HG03060 (cell line): ENCODE measurements around the gene C9orf43.
"Not testable (repeated sequence)": the region's sequence is repeated elsewhere in the genome, so short reads cannot be mapped to it uniquely, and the experiment has no call there.

ENCODE experiments used
- ATAC-seq: cut with Tn5 transposase; IDR thresholded peaks from one replicate; pipeline ENCODE4 v1.9.1; 2021; ENCODE audit warnings: low read depth, moderate number of reproducible peaks; ENCODE audit not compliant: unreplicated experiment

Gene C9orf43

DNA sequence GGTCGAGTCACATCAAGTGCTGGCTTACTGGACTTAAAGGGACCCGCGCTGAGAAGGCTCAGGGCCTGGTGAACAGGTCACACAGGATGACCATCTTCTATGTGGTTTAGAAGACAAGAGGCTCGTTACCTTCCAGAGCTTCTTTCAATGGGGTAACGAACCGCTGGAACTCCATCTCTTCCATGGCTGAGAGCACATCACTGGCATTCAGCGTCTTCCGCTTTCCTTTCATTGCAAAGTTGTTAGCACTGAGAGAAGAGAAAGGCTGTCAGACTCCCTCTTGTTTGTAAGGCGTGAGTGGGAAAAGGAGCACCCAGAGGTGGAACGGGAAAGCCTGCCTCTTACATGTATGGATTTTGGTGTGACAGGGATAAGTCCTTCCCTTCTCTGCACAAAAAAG is 1.1 kb upstream of the C9orf43 start:
- ATAC-seq, result no peak

DNA sequence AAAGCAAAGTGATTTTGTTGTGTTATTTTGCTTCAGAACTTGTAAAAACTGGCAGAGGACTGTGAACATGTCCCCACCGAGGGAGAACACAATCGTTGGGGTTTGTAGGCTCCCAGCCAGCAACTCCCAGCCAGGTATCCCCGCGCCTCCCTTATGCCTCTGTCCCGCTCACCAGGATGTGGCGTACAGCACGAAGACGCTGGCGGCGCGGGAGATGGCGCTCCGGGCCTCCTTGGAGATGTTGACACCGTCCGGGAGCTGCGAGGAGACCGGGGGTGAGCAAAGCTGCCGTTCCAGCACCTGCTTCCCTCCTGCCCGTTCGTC is 702 bp upstream of the C9orf43 start:
- no peak for ATAC-seq

DNA sequence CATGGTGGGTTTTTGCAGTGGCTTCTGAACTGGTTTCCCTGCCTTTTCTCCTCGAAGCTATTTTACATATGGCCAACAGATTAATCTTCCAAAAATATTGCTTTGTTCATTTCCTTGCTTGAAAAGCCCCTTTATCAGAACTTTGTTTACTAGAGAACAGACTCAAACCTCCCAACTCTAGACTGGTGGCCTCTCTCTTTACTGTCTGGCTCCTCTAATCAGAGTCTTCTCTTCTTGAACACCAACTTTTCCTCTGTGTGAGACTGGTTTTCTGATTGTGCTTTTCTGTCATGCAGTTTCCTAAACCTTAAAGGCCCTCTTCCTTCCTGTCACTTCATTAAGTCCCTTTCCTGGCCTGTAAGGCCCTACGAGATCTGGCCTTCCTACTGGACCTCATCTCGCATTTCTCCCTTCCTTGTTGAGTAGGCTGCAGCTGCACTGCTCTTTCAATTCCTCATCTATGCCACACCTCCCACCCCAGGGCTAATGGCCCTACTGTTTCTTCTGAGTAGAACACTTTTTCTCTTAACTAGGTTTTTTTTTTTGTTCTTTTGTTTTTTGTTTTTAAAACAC is 5.7 kb downstream of the C9orf43 start:
- ATAC-seq, result peak; percentile 61

DNA sequence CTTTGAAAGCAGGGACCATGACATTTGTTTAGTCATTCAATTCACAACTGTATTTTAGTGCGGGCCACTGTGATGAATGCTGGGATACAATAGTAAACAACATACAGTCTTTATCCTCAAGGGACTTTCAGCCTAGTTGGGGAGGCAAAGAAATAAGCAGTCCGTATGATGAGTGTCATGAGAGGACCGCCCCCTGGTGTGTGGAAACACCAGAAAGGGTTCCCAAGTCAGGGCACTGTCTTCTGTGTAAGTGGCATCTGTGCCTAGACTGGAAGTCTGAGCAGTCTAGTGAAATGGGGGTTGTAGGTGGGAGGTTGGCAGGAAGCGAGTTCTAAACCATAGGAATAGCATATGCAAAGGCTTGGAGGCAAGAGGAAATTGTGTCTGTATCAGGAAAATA is 6.8 kb downstream of the C9orf43 start:
- ATAC-seq, result no peak

DNA sequence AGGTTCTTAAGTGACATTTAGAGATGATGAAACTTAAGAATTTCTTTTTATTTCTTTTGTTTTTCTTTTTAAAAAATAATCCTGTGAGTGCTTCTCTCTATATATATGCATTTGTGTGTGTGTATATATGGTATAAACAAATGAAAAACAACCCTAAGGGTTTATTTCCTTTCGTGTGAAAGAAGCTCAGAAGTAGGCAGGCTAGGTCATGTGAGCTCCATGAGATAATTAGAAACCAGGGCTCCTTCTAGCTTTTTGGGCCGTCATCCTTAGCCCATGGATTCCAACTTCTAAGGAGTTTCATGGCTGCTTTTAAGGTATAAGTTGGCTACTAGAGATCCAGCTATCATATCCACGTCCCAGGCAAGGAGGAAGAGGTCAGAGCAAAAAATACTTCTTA is 11.2 kb downstream of the C9orf43 start:
- ATAC-seq, result no peak

DNA sequence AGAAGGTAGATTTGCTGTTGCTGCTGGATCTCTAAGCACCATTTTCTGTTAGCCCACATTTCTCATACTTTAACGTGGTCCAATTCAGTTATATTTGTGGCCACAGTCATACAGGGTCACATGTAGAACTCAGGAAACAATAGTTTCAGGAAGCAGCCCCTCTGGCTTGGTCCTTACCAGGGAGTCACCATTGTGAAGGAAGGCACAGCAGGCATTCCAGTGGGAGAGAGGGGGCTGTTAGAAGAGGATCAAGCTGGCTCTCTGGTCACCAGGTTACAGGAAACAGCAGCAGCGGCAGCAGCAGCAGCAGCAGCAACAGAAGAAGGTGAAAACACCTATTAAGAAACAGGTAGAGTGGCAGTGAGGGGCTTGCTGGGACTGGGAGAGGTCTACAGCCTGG is 14.5 kb downstream of the C9orf43 start:
- ATAC-seq, result no peak

DNA sequence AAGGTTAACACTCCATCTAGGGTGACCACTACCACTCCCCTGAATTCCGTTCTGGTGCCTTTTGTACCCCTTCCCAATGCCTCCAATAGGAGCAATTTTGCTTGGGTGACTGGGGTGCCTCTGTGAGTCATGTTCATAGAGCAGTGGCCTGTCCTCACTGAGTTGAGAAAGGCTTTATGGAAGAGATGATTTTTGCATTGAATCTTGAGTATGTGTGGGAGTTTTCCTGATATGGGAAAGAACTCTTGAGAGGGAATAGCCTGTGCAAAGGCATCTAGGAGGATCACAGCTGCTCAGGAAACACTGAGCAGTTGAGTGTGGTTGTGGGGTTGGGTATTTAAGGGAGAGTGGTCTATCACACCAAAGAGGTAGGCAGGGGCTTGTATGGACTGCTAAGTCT is 16.2 kb downstream of the C9orf43 start:
- no peak for ATAC-seq

DNA sequence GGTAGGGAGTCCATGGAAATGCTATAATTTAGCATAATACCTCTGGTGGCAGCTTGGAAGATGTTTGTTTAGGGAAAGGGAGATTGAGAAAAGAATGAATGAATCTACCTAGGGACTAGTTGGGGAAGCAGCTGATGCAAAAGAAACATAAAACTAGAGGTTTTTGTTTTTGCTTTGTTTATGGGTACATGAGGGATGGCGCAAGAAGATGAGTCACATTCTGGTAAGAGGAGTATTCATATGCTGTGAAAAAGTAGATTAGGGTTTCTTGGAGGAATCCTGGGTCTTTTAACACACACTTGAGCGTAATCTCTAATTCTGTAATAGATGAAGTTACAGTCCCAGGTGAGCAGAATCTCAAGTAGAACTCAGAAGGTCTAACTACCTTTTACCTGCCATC is 17.1 kb downstream of the C9orf43 start:
- no peak for ATAC-seq

DNA sequence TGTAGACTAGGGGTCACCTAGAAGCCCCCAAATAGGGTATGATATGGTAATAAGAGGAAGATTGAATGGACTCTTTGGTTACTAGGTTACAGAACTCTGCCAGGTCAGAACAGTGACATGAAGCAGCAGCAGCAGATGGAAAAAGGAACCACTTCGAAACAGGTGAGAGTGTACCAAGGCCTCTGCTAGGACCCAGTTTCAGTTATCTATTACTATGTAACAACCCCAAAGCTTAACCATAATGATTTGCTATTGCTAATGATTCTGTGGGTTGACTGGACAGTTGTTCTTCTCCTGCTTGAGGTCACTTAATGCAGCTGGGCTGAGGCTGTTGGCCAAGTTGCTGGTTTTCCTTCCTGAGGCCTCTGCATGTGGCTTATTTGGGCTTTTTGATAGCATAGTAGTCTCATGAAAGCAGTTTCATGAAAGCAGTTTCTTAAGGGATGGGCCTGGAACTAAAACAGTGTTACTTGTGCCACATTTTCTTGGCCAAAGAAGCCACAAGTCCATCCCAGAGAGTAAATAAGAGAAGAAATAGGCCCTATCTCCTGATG is 17.6 kb downstream of the C9orf43 start:
- ATAC-seq, result no peak

DNA sequence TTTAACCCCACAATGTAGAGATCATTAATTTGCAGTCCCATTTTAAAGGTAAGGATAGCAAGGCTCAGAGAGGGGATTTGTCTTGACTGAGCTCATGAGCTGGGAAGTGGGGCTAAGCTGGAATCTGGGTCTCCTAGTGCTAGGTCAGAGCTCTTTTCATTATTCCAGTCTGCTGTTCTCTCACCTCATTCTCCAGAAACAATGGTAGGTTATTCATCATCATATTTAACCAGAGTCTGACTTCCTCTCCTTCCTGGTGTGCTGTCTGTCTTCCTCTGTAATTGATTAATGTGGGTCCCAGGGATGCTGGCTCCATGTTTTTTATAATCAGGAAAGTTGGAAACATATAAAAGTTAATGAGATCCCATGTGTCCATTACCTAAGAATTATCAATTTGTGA is 20.6 kb downstream of the C9orf43 start:
- ATAC-seq, result no peak

DNA sequence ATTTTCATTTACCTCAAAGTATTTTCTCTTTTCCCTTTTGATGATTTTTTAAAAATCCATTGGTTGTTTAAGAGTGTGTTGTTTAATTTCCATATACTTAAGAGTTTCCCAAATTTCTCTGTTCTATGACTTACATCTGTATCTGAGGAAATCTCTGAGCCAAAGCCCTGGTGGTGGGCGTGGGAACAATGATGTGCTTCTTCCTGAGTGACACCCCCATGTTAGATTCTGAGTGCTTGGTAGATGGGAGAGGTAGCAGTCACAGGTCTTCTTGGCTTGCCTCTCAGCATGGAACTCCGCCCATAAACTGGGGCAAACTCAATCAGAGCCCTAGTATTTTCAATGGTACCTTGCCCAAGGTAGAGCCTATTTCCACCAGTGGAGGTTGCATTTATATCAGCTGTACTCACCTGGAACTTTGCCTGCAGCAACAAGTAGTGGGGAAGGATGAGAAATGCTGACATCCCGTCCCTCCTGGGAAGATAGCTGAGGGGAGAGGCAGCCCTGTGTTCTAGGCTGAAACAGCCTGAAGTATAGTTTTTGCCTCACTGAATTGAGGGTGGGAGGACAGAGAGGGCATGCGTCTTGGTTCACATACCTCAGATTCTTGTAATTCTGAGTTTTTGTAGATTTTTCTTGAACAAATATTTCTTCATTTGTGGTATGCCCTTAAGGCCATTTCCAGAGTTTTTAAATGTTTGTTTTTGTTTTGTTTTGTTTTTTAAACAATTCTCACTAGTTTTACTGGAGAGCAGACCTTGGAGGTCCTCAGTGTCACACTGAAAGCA is 26.4 kb downstream of the C9orf43 start:
- no peak for ATAC-seq

DNA sequence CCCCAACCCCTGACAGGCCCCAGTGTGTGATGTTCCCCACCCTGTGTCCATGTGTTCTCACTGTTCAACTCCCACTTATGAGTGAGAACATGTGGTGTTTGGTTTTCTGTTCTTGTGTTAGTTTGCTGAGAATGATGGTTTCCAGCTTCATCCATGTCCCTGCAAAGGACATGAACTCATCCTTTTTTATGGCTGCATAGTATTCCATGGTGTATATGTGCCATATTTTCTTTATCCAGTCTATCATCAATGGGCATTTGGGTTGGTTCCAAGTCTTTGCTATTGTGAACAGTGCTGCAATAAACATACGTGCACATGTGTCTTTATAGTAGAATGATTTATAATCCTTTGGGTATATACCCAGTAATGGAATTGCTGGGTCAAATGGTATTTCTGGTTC is 27.2 kb downstream of the C9orf43 start:
- not testable (repeated sequence) for ATAC-seq

DNA sequence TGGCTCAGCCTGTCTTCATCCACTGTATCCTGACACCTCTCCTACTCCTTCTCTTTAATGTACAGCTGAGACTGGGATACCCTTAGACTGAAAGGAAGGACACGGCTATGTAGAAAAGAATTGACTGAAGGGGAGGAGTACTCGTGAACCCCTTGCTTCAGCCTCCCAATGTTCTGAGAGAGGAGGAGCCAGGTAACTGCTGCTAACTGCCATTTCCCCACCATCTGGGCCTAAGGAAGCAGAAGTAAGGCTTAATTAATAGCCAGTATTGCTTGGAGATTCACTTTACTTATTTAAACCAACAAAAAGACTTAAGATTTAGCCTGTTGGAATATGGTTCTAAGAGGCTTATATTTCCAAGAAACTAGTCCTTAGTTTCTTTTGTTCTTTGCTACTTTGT is 34.2 kb downstream of the C9orf43 start:
- no peak for ATAC-seq

DNA sequence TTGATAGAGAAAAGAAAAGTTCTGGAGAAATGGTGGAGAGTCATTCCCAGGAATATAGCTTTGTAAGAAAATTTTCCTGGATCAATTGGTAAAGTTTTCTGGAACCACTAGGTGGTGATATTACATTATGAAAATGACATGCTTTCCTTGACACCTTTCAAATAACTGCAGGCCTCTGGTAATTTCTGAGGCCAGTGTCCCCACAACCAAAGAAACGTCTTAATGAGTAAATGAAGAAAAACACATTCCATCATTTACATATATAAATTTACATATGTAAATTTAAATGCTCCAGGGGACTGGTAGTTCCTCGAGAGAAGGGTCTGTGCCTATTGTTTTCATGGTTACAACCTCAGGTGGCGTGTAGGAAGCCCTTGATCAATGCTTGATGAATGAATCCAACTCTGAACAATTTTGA is 35.8 kb downstream of the C9orf43 start:
- no peak for ATAC-seq

DNA sequence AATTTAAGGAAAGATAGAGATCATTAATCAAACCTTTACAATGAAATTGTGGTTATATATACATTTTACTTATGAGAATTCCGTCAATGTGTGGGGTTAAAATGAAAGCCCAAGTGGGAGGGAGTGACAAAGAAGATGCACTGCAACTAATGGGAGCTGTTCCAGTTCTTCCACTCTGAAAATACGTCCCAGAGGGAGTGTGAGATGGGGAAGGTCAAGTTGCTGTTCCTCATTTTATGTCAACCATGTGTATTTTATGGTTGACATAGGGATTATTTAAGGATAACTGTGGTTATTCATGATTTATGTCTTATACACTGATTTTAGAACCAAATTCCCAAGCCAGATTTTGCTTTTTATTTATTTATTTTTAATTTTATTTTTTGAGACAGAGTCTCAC is 38.8 kb downstream of the C9orf43 start:
- ATAC-seq, result no peak

DNA sequence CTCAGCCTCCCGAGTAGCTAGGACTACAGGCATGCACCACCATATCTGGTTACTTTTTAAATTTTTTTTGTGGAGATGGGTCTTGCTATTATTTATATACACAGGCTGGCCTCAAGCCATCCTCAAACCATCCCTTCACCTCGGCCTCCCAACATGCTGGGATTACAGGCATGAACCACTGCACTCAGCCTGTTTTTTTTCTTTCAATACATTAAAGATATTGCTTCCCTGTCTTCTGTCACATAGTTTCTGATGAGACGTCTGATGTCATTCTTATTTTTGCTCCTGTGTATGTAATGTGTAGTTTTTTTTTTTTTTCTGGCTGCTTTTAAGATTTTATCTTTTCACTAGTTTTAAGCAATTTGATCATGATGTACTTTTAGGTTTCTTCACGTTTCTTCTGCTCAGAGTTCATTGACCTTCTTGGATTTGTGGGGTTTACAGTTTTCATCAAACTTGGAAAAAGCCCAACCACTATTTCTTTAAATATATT is 41.6 kb downstream of the C9orf43 start:
- no peak for ATAC-seq

DNA sequence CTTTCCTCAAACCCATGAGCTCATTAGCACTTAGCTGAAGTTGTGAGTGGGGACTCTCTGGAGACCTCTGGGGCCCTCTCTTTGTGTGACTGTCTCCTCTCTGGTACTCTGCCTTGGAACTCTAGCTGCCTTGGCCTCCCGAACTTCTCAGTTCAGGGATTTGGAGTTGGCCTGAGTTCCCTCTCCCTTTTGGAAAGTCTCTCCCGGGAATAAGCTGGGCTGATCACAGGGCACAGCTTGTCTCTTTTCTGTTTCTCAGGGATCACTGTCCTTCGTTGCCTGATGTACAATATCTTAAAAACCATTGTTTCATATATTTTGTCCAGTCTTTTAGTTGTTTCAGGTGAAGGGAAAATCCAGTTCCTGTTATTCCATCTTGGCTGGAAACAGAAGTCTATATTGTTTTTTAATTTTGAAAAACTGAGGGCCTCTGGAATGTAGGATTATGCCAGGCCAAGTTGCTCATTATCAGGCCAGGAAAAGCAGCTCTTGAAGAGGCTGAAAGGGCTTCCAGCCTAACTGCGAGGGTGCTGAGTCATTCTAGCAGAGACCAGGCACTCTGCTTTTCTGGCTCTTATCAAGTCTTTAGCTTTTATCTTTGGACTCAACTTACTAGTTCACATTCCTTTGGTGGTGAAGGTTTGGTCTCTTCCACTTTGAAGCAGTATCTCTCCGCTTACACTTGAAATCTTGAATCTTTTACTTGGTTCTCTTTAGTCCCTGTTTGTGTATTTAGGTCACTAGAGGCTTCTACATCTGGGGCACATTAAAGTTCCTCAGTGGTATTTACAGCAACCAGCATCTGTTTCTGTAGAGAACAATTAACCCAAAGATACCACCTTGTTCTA is 44.6 kb downstream of the C9orf43 start:
- ATAC-seq, result no peak

DNA sequence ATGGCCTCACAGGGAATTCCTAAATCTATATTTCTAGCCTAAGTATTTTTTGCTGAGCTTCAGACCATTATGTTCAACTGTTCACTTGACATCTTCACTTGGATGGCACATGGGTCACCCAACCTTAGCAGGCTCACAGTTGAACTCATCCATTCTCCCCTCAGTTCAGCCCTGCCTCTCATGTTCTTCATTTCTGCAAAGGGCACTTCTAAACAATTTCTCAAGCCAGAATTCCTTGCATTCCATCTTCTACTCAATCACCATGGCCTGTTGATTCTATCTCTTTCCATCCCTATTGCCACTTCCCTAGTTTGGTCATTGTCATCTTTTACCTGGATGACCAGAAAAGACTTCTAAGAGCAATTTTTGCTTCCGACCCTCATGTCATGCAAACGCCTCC is 45.7 kb downstream of the C9orf43 start:
- no peak for ATAC-seq

DNA sequence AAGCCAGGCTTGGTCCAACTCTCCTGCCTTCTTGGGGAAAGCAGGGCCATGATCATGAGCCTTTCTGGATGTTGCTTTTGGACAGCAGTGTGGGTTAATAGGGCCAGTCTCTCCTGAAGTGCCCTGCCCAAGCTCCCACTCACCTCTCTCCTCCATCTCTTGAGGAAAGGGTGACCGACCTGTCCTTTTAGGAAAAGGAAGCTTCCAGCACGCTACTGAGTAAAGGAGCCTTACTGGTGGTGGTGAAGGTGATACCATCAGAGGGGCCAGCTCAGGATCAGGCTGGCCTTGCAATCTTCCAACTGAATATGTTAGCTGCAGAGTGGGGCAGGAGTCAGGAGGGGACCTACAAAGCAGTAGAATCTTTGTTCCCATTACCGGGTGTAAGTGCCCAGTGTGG is 50.7 kb downstream of the C9orf43 start:
- no peak for ATAC-seq

DNA sequence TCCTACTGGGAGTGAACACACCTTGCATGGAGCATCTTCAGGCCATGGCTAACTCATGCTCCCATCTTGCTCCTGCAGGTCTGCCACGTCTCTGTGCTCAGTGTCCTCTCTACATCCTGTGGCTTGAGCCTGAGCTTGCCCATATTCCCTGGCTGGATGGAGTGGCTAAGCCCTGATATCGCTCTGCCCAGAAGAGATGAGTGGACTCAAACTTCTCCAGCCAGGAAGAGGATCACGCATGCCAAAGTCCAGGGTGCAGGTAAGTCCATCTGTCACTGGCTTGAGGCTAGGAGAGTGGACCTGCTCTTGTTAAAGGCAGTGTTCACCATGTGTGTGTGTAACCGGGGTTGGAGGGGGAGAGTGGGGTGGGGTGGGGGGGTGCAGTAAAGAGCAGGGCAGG is 51.4 kb downstream of the C9orf43 start:
- ATAC-seq, result no peak

DNA sequence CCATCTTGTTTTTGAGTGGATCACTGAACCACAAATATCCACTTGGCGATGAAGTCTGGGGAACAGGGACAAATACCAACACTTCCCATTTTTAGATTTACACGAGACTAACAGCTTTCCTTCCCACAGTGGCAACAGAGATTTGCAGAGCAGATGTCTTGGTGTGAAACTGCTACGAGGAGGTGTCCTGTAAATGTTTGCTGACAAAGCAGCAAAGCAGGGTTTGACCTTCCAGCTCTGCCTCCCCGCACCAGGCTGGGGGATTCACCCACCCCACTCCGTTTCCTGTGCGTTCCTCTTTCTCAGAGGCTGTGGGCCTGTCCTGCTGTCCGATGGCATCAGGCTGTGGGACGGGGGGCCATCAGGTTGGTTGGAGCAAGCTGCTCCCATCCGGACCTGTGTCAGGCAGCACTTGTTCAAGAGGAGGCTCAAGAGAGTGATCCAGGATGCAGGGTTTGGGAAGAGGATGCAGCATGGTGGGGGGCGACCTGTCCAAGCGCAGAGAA is 52.3 kb downstream of the C9orf43 start:
- ATAC-seq, result no peak
